GM18858 (cell line): ENCODE measurements around the gene NAA38.

ENCODE experiments used
- ATAC-seq: cut with Tn5 transposase; IDR thresholded peaks from one replicate; pipeline ENCODE4 v1.9.1; 2021; ENCODE audit not compliant: unreplicated experiment

Gene NAA38, protein sequence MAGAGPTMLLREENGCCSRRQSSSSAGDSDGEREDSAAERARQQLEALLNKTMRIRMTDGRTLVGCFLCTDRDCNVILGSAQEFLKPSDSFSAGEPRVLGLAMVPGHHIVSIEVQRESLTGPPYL

DNA sequence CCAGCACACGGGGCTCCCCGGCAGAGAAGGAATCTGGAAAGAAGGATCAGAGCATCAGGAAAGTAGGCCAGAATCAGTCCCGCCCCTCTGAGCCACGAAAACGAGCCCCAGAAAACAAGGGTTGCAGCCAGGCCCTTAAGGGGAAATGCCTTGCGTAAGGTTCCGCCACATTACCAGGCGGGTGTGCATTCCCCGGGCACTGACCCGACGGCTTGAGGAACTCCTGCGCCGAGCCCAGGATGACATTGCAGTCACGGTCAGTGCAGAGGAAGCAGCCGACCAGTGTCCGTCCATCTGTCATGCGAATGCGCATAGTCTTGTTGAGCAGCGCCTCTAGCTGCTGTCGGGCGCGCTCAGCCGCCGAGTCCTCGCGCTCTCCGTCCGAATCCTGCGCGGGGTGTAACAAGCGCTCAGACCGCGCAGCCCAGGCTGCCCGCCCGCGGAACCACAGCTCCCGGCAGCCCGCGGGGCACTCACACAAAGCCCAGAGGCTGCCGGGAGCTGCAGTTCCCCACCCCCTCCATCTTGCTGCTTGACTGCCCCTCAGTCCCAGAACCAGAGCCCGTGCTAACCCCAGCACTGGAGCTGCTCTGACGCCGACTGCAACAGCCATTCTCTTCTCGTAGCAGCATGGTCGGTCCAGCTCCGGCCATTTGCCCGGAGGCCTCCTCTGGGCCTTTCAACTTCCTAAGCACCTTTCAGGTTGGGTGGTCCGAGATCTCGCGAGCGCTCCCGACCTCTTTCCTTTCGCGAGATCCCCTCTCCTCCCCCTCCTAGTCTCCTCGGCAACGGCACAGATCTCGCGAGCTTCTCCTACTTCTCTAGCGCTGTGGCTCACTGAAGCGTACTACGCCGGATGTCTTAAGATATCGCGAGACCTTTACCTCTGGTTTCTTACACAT lies at the start of gene NAA38:
Gene NAA38, minus strand, starts transcription at position 749 of the 902 bp plus-strand sequence. Its CDS starts 96 bp downstream, at position 653.
- peak; percentile 52 for ATAC-seq

DNA sequence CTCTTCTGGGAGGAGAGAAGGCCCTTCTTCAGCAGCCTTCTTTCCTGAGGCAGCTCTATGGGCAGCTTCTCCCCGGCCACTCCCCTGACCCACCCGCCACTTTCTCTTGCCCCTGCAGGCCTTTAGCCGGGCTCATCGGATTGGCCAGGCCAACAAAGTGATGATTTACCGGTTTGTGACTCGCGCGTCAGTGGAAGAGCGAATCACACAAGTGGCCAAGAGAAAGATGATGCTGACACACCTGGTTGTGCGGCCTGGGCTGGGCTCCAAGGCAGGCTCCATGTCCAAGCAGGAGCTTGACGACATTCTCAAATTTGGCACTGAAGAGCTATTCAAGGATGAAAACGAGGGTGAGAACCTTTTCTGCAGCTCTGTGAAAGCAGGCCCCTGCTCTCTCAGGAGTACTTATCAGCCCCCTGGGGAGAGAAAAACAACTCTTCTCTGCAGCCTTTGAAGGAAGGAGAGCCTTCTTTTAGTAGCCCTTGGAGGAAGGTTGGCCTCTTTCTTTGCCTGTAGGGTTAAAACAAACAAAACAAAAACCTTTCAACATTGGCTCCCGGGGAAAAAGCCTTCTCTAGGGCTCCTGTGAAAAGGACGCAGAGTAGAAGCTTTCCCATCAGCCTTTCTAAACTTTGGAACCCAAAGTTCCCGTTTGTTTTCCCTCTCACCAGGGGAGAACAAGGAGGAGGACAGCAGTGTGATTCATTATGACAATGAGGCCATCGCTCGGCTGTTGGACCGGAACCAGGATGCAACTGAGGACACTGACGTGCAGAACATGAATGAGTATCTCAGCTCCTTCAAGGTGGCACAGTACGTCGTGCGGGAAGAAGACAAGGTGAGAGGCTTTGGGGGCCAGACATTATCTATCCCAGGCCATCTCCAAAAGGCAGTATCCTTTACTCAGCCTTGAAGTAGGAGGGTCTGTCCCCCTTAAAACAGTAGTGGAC lies 46.1 kb upstream of the NAA38 start:
- no peak for ATAC-seq

DNA sequence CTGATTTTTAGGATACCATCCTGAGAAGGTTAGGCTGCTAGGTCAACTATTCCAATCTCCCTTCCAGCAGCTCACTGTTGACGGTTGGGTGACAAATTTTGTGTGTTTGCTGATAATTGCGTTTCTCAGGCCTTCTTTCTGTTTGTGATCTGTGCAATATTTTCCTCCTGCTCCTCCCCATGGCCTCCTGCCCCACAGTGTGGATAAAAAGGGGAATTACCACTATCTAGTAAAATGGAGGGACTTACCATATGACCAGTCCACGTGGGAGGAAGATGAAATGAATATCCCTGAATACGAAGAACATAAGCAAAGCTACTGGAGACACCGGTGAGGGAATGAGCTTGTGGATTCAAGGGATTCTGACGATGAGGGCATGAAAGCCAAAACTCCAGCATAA lies 40.4 kb upstream of the NAA38 start:
- ATAC-seq = no peak

DNA sequence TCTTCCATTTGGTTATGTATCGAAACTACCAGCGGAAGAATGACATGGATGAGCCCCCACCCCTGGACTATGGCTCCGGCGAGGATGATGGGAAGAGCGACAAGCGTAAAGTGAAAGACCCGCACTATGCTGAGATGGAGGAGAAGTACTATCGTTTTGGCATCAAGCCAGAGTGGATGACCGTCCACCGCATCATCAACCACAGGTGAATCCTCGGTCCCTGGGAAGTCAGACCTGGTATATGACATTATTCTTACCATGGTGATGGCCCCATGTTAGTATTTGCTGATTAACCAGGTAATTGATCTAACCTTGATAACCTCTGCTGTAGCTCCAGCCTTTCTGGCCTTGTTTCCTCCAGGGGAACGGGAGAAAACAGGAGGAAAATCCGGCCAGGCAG lies 39.7 kb upstream of the NAA38 start:
- ATAC-seq = no peak

DNA sequence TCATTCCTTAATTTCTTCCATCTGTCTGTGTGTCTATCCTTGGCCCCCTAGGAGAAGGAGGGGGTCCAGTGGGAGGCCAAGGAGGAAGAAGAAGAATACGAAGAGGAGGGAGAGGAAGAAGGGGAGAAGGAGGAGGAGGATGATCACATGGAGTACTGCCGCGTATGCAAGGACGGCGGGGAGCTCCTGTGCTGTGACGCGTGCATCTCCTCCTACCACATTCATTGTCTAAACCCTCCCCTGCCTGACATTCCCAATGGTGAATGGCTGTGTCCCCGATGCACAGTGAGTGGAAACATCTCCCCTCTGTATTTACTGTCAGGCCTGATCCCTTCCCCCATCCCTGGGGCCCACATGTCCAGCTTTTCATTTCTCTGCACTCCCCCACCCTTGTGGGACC lies 37.5 kb upstream of the NAA38 start:
- no peak for ATAC-seq

DNA sequence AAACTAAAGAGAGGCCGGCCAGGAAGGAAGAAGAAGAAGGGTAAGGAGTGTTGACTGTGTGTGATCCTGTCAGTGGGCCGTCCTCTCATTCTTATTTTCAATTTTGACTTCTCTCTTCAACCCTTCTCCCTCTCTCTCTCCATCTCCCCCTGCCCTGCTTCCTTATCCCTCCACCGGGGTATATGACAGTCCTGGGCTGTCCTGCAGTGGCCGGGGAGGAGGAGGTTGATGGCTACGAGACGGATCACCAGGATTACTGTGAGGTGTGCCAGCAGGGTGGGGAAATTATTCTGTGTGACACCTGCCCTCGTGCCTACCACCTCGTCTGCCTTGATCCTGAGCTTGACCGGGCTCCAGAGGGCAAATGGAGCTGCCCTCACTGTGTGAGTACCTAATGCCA lies 36.9 kb upstream of the NAA38 start:
- ATAC-seq = no peak

DNA sequence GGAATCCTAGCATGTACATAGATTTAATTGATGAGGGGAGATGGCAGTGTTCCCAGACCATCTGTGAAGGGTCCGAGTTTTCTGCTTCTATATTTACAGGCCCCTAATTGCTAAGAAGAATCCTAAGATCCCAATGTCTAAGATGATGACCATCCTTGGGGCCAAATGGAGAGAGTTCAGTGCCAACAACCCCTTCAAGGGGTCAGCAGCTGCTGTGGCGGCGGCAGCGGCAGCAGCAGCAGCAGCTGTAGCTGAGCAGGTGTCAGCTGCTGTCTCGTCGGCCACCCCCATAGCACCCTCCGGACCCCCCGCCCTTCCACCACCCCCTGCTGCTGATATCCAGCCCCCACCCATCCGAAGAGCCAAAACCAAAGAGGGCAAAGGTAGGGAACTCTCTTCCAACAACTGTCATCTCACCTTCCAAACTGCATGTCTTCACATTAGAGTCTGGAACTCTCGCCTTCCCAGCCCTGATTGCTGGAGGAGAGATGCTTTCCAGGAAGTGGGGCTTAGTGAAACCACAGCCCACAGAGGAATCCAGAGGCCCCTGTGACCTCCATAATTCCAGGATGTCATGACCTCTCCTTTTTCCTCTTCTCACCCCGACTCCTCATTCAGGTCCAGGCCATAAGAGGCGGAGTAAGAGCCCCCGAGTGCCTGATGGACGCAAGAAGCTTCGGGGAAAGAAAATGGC lies 36.0 kb upstream of the NAA38 start:
- ATAC-seq = no peak

DNA sequence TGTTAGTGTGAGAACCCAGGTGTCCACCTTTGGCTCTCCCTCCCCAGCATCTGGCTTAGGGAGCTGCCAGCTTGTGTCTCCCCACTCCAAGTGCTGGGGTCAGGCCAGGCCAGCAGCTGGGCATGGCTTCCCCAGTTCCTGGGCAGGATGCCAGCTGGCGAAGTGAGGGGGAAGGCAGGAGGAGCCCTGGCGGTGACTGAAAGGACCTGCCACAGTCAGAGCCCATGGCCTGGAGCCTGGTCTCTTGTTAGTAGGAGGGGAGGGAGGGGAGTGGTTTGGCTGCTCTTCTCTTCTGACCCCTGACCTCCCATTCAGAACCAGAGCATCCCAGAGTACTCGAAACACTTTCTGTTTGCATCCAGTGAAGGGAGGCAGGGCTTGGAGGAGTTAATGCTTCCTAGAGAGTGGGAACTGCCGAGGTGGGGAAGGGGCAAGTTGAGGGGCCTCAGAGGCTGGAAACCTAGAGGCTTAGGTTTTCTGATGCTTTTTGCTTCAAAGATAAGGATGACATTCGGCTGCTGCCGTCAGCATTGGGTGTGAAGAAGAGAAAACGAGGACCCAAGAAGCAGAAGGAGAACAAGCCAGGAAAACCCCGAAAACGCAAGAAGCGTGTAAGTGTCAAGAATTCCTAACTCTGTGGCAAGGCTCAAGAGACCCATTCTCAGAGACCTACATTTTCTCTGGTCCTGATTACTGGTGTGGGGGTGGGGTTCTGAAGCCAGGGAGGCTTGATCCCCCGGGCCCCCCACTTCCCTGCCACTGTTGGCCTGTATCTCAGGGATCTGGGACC lies 32.0 kb upstream of the NAA38 start:
- no peak for ATAC-seq

DNA sequence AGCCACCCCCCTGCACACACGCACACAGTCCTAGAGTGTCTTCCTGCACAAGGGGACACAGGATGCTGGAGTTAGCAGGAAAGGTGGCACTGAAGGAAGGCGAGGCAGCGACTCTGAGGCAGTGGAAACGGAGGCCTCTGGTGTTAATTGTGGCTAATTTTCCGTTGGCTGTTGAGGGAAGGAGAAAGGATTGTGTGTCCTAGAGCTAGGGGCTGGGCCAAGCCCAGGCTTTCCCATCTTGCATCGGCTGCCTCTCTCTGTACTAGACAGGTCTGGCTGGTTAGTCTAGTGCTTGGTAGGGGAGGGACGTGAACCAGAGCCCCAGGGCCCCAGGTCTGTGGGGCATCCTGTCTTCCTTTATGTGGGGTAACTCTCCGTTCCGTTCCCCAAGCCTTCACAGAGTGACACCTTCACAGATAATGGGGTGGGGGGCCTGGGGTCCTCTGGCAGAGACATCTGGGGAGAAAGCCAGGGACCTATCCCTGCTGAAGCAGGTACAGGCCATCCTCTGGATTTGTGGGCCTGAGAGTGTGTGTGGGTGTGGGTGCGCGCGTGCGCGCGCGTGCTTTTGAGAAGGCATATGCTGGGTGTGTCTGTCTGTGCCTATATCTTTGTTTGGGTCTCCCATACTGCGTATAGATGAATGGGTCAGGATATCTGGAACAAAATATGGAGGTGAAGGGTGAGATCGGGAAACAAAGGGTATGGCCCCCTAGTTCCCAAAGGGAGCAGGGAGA lies 31.0 kb upstream of the NAA38 start, which contains the start of gene CHD3:
Gene CHD3, plus strand, starts transcription at position 606 of the 737 bp plus-strand sequence. CDS start 212 bp downstream, outside the sequence.
- ATAC-seq = no peak

DNA sequence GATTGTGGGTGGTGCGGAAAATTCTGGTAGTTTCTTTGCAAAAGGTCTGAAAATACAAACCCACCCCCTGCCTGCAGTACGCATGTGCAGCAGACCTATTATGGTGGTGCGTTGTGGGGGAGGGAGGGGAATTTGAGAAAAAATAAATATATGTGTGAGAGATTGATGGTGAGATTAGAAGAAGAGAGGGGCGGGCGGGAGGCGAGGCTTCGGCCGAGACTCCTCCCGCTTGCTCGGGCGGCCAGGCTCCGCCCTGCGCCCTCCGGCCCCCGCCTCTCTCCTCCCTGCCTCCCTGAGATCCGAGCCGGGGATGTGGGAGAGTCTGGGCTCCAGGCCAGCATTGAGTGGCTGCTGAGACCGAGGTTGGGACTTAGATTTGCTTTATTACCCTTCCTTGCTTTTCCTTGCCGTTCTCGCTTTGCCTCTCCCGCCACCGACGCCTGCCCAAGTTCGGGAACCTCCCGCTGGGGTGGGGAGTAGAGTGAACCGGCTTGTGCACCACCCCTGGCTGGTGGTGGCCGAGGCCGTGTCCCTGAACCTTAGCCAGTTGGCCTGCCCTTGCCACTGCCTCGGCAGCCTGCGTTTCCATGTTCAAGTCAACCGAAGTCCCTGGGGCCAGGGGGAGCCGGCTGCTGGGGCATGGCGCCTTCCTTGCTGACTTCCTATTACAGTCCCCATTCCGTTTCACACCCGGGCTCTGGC lies 30.3 kb upstream of the NAA38 start:
- no peak for ATAC-seq

DNA sequence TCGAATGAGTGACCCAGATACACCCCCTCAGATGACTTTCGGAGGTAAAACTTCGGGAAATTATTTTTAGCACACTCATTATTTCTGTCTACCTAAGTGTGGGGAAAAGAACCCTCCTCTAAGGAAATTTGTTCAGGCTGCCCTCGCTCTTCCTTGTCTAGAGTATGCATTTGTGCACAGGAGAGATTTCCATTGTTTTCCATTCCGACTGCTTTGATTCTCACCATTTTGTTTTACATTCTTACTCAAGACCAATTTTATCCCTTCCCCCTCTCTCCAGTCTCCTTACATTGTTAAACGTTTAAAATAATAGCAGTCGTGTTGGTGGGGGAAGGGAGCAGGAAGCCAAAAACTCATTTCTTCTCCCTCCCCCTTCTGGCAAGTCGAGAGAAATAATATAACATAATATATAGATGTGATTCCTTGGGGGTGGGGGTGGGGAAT lies 29.7 kb upstream of the NAA38 start:
- no peak for ATAC-seq

DNA sequence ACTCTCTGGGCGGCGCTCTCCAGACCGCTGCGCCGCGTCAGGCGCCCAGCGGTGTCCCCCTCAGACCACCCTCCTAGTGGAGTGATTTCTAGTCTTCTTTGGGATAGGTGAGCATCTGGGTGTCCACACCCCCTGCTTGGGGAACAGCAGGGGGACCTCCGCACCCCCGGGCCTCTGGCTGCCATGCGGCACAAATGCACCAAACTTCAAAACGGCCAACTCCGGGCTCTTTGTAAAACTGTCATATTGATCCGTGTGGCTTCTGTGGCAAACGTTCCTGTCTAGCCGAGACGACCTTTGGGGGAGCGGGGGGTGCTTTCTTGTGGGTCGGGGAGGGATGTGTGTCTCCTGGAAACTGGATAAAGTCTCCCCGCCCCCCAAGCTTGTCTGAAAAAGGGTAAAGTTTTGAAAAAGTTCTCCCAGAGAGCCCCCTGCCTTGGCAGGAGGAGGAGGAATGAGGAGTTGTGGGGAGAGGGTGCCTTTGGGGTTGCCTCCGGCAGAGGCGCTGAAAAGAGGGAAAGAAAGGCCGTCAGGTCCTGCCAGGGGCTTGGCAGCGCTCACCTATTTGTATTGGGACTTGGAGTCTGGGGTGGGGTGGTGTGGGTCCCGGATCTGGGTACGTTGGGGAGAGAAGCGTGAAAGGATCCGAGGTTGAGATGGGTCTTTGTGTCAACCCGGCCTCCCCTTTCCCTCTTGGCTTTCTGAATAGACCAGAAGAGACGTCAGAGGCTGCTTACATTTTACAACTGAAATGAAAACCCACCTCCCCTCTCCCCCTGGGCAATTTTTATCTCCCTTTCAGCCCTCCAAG lies 29.1 kb upstream of the NAA38 start:
- ATAC-seq = no peak

DNA sequence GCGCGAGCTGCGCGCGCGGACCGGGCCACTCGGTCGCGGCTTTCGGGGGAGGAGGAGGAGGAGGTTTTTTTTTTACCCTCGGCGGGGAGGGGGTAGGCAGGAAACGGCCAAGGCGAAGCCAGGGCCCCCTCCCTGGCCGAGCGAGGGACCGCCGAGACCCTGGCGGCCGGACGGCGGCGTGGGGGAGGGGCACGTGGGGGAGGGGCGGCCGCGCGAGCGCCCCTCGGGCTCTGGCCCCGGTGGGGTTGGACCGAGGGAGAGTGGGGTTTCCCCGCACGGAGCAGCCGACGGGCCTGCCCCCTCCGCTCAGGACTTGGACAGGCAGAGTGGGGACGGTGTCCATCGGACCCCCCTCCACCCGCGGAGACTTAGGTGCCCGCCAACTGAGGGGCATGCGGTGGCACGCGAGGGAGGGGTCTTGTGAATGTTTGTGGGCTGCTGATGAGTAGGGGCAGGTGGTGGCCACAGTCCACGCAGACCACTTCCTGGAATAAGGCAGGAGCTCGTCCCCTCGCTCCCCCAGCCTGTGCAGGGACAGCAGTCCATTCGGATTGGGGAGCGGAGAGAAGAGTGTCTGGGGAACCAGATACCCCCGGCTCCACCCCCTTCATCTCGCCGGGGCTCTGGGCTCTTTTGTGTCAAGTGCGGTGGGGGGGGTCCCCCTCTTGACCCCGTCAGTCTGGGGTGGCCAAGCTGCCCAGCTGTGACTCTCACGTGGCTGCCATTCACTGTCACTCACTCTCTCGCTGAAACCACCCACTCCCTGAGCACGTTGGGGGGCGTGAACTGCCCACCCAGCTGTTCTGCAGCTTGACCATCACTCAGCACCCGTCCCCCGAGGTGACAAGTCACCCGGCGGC lies 28.2 kb upstream of the NAA38 start:
- no peak for ATAC-seq

DNA sequence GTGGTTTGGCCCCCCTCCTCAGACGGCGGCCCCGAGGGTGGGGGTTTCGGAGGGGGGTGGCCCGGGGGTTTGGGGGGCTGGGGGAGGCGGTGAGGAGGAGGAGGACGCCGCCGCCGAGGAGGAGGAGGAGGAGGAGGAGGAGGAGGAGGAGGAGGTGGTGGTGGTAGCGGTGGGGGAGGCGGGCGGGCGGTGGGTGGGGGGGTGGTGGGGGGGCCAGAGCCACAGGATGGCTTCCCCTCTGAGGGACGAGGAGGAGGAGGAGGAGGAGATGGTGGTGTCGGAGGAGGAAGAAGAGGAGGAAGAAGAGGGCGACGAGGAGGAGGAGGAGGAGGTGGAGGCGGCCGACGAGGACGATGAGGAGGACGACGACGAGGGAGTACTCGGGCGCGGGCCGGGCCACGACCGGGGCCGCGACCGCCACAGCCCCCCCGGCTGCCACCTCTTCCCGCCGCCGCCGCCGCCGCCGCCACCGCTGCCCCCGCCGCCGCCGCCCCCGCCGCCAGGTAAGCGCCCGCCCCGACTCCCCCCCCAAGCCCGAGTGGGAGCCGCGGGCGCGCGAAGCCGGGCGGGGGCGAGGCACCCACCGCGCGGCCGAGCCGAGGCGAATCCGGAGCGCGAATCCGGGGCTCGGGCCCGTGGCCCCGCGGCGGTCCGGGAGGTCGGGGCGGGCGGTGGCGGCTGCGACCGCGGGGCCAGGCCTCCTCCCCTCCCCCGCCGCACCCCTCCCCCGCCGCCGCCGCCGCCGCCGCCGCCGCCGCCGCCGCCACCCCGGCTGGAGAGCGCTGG lies 27.4 kb upstream of the NAA38 start:
- no peak for ATAC-seq

DNA sequence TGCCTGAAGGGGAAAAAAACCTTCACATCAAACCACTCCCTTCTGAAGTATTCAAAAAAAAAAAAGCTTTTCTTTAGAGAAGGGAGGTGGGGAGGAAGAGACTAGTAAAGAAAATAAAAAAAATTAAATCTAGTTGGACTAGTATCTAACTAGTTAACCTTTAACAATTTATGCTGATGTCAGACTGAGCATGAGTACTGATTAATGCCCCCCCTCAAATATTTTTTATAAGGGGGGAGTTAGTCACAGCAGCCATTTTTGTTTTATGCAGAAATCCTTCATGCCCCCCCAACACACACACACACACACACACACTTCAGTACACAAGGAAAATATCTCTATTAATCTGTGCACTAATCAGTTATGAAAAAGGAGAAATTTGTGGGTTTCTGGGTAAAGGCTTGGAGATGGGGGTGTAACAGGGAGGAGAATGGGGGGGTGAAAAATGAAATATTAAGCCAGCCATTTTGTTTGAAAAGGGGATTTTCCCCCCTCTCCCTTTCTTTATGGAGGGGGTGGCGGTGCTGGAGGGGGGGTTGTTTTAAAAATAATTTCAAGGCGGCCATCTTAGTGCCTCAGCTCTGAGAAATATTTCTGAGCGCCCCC lies 26.5 kb upstream of the NAA38 start:
- no peak for ATAC-seq

DNA sequence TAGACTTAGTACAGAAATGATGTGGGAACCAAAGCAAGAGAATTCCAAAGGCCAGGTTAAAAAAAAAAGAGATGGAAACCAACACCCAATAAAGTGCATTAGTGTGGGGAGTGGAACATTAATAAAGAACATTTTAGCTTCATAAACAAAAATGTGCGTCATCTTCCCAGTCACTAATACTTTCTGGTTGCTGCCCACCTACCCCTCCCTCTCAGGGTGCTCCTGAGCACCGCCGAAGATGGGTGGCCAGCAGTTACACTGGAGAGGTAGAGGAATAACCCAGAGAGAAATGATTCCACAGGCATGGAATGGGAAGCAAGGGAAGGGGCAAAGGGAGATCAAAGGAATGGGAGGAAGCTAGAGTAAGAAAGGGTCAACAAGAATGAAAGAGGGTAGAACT lies 25.3 kb upstream of the NAA38 start:
- ATAC-seq = no peak
